ENCODE measurements around the gene FAM3A. TPM values are rescaled to one million over a fixed set of nuclear protein-coding genes. Genes with fewer than 3 reads are reported as not detected.
"Not testable (repeated sequence)": the region's sequence is repeated elsewhere in the genome, so short reads cannot be mapped to it uniquely, and the experiment has no call there.

FAM3A gene
- total and polyA plus RNA-seq, 4 donors = 16.1 to 60.3 (median 39.9) TPM

DNA sequence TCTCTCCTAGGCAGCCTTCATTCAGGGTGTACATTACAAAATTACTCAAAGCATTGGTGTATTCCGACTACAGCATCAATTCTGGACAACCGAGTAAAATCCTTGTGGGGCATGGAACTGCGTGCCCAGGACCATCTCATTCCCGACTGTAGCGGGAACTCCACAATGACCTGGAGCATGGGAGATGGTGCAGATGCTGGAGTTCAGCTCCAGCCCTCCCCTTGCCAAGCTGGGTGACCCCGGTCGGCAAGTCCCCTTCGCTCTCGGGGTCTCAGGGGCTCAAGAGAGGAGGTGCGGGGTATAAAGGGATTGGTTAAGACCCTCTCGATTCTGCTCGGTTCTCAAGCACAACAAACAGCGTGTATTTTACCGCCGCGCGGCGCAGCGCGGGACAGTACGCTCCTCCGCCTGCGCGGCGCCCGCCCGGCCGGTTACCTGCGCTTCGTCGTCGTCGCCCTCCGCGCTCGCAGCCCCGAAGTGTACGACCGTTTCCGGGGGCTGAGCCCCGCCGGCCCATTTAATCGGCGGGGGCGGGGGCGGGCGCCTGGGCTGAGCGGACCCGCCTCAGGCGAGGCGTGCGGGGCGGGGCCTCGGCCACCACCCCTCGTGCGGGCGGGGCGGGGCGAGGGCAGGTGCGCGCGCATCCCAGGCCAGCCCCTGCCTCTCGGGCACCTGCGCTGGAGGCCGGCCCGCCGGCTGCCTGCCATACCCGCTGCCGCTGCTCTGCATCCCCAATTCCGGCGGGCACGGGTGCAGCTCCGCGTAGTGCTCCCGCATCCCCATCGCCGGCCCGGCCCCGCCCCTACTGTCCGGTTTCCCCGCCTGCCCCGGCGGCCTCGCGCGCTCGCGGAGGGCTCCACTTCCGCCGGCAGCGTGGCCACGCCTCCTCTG lies 30.6 kb upstream of the FAM3A start, which contains the start of gene G6PD:
Gene G6PD (minus strand): TSS at position 493 of the 891 bp plus-strand sequence. CDS start 691 bp downstream, outside the sequence.
- Histone ChIP-seq H3K4me3 (ENCODE audit: low read depth, low read length) (peak within 1 kb of the TSS; percentile 70), H3K9me3 (ENCODE audit: control insufficient read depth, insufficient read depth, low read length) (no peaks in the 10 kb centered on the region), H3K4me1 (ENCODE audit: control insufficient read depth, insufficient read depth, low read length) (peaks cover 18% of the 10 kb centered on the region), H3K27ac (ENCODE audit: low read depth, low read length) (peak within 1 kb of the TSS; percentile 96), H3K27me3 (ENCODE audit: control insufficient read depth, insufficient read depth, low read length) (no peaks in the 10 kb centered on the region), H3K36me3 (ENCODE audit: control insufficient read depth, insufficient read depth, low read length) (peaks cover 24% of the 10 kb centered on the region)
- peak in 4 of 6 donors; percentile 28 to 89 (median 72) for DNase-seq (ENCODE audit: low read depth in 4 of 6, low spot score in 6 of 6)
- WGBS (ENCODE audit: insufficient coverage) = 24% methylated on average over 92 of the region's 92 CpGs

DNA sequence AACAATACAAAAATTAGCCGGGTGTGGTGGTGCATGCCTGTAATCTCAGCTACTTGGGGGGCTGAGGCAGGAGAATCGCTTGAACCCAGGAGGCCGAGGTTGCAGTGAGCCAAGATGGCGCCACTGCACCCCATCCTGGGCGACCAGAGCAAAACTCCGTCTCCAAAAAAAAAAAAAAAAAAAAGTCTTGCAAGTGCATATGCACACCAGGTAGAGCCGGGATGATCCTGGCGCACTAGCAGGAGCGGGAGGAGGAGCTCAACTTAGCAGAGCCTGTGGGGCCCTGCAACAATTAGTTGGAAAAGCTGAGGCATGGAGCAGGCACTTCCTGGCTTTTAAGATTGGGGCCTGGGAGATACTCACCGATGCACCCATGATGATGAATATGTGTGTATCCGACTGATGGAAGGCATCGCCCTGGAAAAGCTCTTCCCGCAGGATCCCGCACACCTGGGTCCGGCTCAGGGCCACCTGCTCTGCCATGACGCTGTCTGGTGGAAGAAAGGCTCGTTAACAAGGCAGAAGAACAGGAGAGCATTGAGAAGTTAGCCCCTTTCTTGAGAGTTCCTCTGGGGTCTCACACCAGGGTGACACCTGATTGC lies 29.7 kb upstream of the FAM3A start:
- Histone ChIP-seq H3K27me3 (ENCODE audit: control insufficient read depth, insufficient read depth, low read length) (no peaks in the 10 kb centered on the region), H3K4me1 (ENCODE audit: control insufficient read depth, insufficient read depth, low read length) (peaks cover 18% of the 10 kb centered on the region), H3K27ac (ENCODE audit: low read depth, low read length) (no peak overlapping the region), H3K9me3 (ENCODE audit: control insufficient read depth, insufficient read depth, low read length) (no peaks in the 10 kb centered on the region), H3K36me3 (ENCODE audit: control insufficient read depth, insufficient read depth, low read length) (peaks cover 30% of the 10 kb centered on the region), H3K4me3 (ENCODE audit: low read depth, low read length) (no peak overlapping the region)
- WGBS (ENCODE audit: insufficient coverage) = 91% methylated on average over 16 of the region's 17 CpGs
- no peak for DNase-seq (ENCODE audit: low read depth in 4 of 6, low spot score in 6 of 6)

DNA sequence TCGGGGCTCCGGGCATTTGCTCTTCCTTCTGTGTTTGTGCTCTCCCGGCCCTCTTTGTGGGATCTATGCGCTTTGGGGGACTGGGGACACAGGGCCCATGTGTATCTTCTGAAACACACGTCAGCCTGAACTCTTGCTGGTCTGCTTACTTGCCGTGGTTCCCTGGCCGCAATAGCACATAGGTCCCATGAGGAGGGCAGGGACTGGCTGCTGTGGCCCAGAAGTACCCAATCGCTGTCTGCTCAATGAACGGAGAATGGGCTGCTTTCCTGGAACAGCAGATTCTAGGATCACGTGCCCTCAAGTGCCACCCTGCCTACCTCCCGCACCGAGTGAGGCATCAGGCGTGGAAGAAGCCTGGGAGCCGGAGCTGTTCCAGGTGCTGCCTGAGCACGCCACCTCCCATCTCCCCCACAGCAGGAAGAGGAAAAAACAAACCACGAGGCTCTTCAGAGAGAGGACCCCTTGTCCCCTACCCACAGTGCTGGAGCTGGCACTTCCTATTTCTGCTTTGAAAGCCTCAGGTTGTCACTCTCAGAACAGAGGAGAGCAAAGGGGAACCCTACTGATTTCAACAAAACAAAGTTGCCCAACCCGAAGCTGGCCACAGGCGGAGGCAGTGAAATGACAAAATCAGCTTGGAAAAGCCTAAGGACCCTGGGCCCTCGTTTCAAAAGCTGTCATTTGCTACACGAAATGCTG lies 26.8 kb upstream of the FAM3A start:
- no peak for DNase-seq (ENCODE audit: low read depth in 4 of 6, low spot score in 6 of 6)
- peaks cover 33% of the 10 kb centered on the region for H3K36me3 ChIP-seq (ENCODE audit: control insufficient read depth, insufficient read depth, low read length)
- no peaks in the 10 kb centered on the region for H3K27me3 ChIP-seq (ENCODE audit: control insufficient read depth, insufficient read depth, low read length)
- H3K27ac ChIP-seq (ENCODE audit: low read depth, low read length) = no peak overlapping the region
- H3K4me3 ChIP-seq (ENCODE audit: low read depth, low read length) = no peak overlapping the region
- peaks cover 14% of the 10 kb centered on the region for H3K4me1 ChIP-seq (ENCODE audit: control insufficient read depth, insufficient read depth, low read length)
- no peaks in the 10 kb centered on the region for H3K9me3 ChIP-seq (ENCODE audit: control insufficient read depth, insufficient read depth, low read length)
- 84% methylated on average over 17 of the region's 20 CpGs for WGBS (ENCODE audit: insufficient coverage)

DNA sequence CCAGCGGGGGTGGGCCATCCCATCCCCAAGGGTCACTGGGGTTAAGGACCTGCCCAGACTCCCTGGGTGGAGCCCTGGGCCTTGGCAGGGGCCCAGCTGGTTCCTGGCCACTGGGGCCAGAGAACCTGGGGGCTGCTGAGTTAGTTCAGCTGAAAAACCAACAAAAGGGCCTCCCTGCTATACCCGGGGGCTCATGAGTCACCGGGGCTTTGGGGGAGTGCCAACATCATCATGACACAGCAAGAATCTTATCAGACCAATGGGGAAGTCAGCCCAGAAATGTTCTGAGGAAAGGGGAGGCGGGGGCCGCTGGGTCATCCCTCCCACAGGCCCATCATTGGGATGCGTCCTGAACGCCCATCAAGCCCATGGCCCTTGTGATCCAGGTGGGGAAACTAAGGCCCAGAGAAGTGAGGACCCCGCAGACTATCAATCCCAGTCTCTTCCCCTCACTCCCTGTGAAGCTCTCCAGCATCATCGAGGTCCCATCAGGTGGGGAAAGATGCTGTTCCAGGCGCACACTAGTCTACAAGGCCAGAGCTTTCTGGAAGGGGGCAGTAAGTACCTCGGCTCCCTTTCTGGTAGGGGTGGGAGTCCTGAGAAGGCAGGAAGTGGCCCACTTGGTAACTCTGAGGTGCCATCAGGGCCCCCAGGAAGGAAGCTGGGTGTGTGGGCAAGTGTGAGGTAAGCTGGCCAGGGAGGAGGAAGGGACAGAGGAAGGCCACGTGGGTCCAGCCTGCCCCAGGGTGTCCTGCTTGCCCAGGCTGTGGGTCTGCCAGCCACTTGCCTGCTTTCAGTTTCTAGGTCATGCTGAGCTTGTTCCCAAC lies 26.1 kb upstream of the FAM3A start:
- WGBS (ENCODE audit: insufficient coverage) = 68% methylated on average over 5 of the region's 12 CpGs
- Histone ChIP-seq H3K4me1 (ENCODE audit: control insufficient read depth, insufficient read depth, low read length) (peaks cover 14% of the 10 kb centered on the region), H3K9me3 (ENCODE audit: control insufficient read depth, insufficient read depth, low read length) (no peaks in the 10 kb centered on the region), H3K36me3 (ENCODE audit: control insufficient read depth, insufficient read depth, low read length) (peaks cover 33% of the 10 kb centered on the region), H3K27ac (ENCODE audit: low read depth, low read length) (no peak overlapping the region), H3K27me3 (ENCODE audit: control insufficient read depth, insufficient read depth, low read length) (no peaks in the 10 kb centered on the region), H3K4me3 (ENCODE audit: low read depth, low read length) (no peak overlapping the region)
- DNase-seq (ENCODE audit: low read depth in 4 of 6, low spot score in 6 of 6) = peak in 1 of 6 donors; percentile 40

DNA sequence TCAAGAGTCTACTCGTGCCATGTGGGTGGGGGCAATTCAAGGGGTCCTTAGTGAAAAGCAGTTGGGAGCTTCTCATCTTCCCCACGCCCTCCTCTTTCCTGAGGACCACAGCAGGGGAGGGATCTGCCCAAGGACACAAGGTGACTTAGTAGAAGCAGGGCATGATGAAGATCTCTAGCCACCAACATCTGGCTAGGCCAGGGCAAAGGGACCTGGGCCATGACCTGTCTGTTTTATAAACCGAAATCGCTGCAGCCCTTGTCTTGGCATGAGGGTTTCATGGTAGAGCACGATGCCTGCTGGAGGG lies 25.5 kb upstream of the FAM3A start:
- WGBS (ENCODE audit: insufficient coverage) = 89% methylated on average over 3 of the region's 5 CpGs
- Histone ChIP-seq H3K27ac (ENCODE audit: low read depth, low read length) (no peak overlapping the region), H3K4me3 (ENCODE audit: low read depth, low read length) (no peak overlapping the region)

DNA sequence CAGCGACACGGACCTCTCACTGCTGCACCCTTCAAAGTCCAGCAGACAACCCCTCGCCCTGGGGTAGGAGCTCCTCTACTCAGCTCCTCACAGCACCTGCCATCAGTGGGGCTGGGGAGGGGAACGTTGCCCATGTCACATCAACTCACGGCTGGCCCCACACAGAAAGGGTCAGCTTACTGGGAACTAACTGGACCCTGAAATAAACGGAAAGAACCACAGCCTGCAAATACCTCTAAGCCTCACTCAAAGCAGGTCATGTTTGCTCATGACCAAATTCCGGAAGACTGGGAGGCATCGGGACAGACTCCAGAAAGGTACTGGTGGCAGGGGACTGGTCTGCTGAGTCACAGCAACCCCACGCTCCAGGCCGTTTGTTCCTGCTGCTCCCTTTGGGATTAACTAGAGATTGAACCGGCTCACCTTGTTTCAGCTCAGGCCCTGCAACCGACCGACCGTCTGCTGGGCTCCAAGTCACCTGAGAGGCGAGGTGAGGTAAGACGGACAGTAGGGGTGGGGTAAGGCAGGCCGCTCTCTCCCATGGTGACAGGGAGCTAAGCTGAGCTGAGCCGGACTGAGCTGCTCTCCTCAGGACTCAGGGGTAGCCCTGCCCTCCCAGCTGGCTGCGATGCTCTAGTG lies 25.0 kb upstream of the FAM3A start:
- Histone ChIP-seq H3K9me3 (ENCODE audit: control insufficient read depth, insufficient read depth, low read length) (no peaks in the 10 kb centered on the region), H3K27ac (ENCODE audit: low read depth, low read length) (no peak overlapping the region), H3K4me1 (ENCODE audit: control insufficient read depth, insufficient read depth, low read length) (peaks cover 9% of the 10 kb centered on the region), H3K4me3 (ENCODE audit: low read depth, low read length) (no peak overlapping the region), H3K36me3 (ENCODE audit: control insufficient read depth, insufficient read depth, low read length) (peaks cover 33% of the 10 kb centered on the region), H3K27me3 (ENCODE audit: control insufficient read depth, insufficient read depth, low read length) (no peaks in the 10 kb centered on the region)
- WGBS (ENCODE audit: insufficient coverage) = 89% methylated on average over 16 of the region's 19 CpGs
- no peak for DNase-seq (ENCODE audit: low read depth in 4 of 6, low spot score in 6 of 6)

More for the DNA sequence above, 25.5 kb upstream of the FAM3A start:
- no peaks in the 10 kb centered on the region for H3K27me3 ChIP-seq (ENCODE audit: control insufficient read depth, insufficient read depth, low read length)
- H3K4me1 ChIP-seq (ENCODE audit: control insufficient read depth, insufficient read depth, low read length) = peaks cover 14% of the 10 kb centered on the region
- H3K9me3 ChIP-seq (ENCODE audit: control insufficient read depth, insufficient read depth, low read length) = no peaks in the 10 kb centered on the region
- DNase-seq (ENCODE audit: low read depth in 4 of 6, low spot score in 6 of 6) = no peak
- H3K36me3 ChIP-seq (ENCODE audit: control insufficient read depth, insufficient read depth, low read length) = peaks cover 33% of the 10 kb centered on the region

DNA sequence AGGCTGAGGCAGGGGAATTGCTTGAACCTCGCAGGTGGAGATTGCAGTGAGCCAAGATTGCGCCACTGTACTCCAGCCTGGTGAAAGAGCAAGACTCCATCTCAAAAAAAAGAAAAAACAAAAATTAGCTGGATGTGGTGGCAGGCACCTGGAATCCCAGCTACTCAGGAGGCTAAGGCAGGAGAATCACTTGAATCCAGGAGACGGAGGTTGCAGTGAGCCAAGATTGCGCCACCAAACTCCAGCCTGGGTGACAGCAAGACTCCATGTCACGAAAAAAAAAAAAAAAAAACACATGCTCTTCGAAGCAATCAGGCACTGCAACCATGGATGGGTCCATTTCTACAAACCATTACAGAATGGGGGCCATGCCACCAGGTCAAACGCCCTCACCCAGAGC lies 24.3 kb upstream of the FAM3A start:
- H3K27me3 ChIP-seq (ENCODE audit: control insufficient read depth, insufficient read depth, low read length); H3K9me3 ChIP-seq (ENCODE audit: control insufficient read depth, insufficient read depth, low read length); H3K4me1 ChIP-seq (ENCODE audit: control insufficient read depth, insufficient read depth, low read length); DNase-seq (ENCODE audit: low read depth in 4 of 6, low spot score in 6 of 6); H3K4me3 ChIP-seq (ENCODE audit: low read depth, low read length); H3K27ac ChIP-seq (ENCODE audit: low read depth, low read length): not testable (repeated sequence)
- 81% methylated on average over 4 of the region's 7 CpGs for WGBS (ENCODE audit: insufficient coverage)
- H3K36me3 ChIP-seq (ENCODE audit: control insufficient read depth, insufficient read depth, low read length) = peaks cover 38% of the 10 kb centered on the region

DNA sequence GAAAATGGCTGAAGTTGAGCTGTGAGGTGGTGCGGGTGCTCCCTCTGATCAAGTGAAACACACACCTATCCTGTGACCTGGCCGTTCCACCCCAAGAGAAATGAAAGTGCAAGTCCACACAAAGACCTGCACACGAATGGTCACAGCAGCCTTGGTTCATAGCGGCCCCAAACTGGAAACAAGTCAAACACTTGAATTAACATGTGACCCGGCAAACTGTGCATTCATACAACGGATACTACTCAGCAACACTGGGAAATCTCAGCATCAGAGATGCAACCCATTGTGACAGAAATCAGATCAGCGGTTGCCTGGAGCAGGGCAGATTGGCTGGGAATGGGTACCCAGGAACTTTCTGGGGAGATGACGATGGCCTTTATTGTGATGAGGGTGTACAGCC lies 23.0 kb upstream of the FAM3A start:
- DNase-seq (ENCODE audit: low read depth in 4 of 6, low spot score in 6 of 6) = no peak
- peaks cover 12% of the 10 kb centered on the region for H3K4me1 ChIP-seq (ENCODE audit: control insufficient read depth, insufficient read depth, low read length)
- no peaks in the 10 kb centered on the region for H3K9me3 ChIP-seq (ENCODE audit: control insufficient read depth, insufficient read depth, low read length)
- H3K27me3 ChIP-seq (ENCODE audit: control insufficient read depth, insufficient read depth, low read length) = no peaks in the 10 kb centered on the region
- H3K4me3 ChIP-seq (ENCODE audit: low read depth, low read length) = no peak overlapping the region
- no peak overlapping the region for H3K27ac ChIP-seq (ENCODE audit: low read depth, low read length)
- WGBS (ENCODE audit: insufficient coverage) = 64% methylated on average over 5 of the region's 8 CpGs
- H3K36me3 ChIP-seq (ENCODE audit: control insufficient read depth, insufficient read depth, low read length) = peaks cover 43% of the 10 kb centered on the region

DNA sequence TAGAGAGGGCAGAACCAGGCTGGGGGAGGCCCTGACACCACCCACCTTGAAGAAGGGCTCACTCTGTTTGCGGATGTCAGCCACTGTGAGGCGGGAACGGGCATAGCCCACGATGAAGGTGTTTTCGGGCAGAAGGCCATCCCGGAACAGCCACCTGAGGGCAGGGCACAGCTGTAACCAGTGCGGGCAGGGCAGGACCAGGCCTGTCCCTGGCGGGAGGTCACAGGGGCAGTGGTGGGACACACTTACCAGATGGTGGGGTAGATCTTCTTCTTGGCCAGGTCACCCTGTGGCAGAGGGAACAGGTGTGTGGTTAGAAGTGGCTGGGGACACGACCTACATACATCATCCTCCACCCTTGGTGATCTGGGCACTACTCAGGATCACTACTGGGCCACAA lies 19.9 kb upstream of the FAM3A start:
- peaks cover 5% of the 10 kb centered on the region for H3K4me1 ChIP-seq (ENCODE audit: control insufficient read depth, insufficient read depth, low read length)
- H3K4me3 ChIP-seq (ENCODE audit: low read depth, low read length) = no peak overlapping the region
- no peaks in the 10 kb centered on the region for H3K27me3 ChIP-seq (ENCODE audit: control insufficient read depth, insufficient read depth, low read length)
- peaks cover 53% of the 10 kb centered on the region for H3K36me3 ChIP-seq (ENCODE audit: control insufficient read depth, insufficient read depth, low read length)
- peak in 1 of 6 donors; percentile 0 for DNase-seq (ENCODE audit: low read depth in 4 of 6, low spot score in 6 of 6)
- no peaks in the 10 kb centered on the region for H3K9me3 ChIP-seq (ENCODE audit: control insufficient read depth, insufficient read depth, low read length)
- no peak overlapping the region for H3K27ac ChIP-seq (ENCODE audit: low read depth, low read length)
- 90% methylated on average over 7 of the region's 9 CpGs for WGBS (ENCODE audit: insufficient coverage)
